HepG2 (cell line): Measurements from ENCODE around the gene QRICH2. TPM values are rescaled to one million over a fixed set of nuclear protein-coding genes. Genes with fewer than 3 reads are reported as not detected.

Source experiments
- ARNT2 ChIP-seq: sonication (generic); formaldehyde crosslinking; IDR thresholded peaks from 2 replicates; pipeline ENCODE4 v1.8.0; 2022; ENCODE audit warnings: mild to moderate bottlenecking, low read depth, missing genetic modification reagents, moderate library complexity
- CAMTA2 ChIP-seq: sonication (generic); formaldehyde crosslinking; IDR thresholded peaks from 2 replicates; pipeline ENCODE4 v1.4.0; 2020; ENCODE audit warnings: mild to moderate bottlenecking, missing genetic modification reagents, borderline replicate concordance
- CTCF ChIP-seq: sonication (generic); formaldehyde crosslinking; IDR thresholded peaks from 2 replicates; pipeline ENCODE4 v1.5.0; 2020; ENCODE audit warnings: mild to moderate bottlenecking, missing genetic modification reagents, moderate library complexity
- FLYWCH1 ChIP-seq: sonication (generic); formaldehyde crosslinking; IDR thresholded peaks from 2 replicates; pipeline ENCODE4 v1.8.1; 2023; ENCODE audit warnings: mild to moderate bottlenecking, missing genetic modification reagents
- KDM5B ChIP-seq: sonication (generic); formaldehyde crosslinking; IDR thresholded peaks from 2 replicates; pipeline ENCODE4 v1.4.0; 2020; ENCODE audit warnings: missing genetic modification reagents, mild to moderate bottlenecking, borderline replicate concordance
- MEIS2 ChIP-seq: sonication (generic); formaldehyde crosslinking; IDR thresholded peaks from 2 replicates; pipeline ENCODE4 v1.9.0; 2021; ENCODE audit warnings: mild to moderate bottlenecking, missing genetic modification reagents
- MTA1 ChIP-seq: sonication (generic); formaldehyde crosslinking; IDR thresholded peaks from 2 replicates; pipeline ENCODE4 v1.4.0; 2020; ENCODE audit warnings: missing genetic modification reagents, mild to moderate bottlenecking, borderline replicate concordance
- NCOA1 ChIP-seq: sonication (generic); formaldehyde crosslinking; IDR thresholded peaks from 2 replicates; pipeline ENCODE4 v1.9.0; 2021; ENCODE audit warnings: missing genetic modification reagents
- NR2C2 ChIP-seq: sonication (generic); formaldehyde crosslinking; IDR thresholded peaks from 2 replicates; pipeline ENCODE4 v1.4.0; 2020; ENCODE audit warnings: missing genetic modification reagents, mild to moderate bottlenecking, moderate library complexity, borderline replicate concordance
- PAX8 ChIP-seq: sonication (generic); formaldehyde crosslinking; IDR thresholded peaks from 2 replicates; pipeline ENCODE4 v1.8.0; 2022; ENCODE audit warnings: mild to moderate bottlenecking, missing genetic modification reagents, borderline replicate concordance
- RELA ChIP-seq: sonication (generic); formaldehyde crosslinking; IDR thresholded peaks from 2 replicates; pipeline ENCODE4 v1.4.0; 2020; ENCODE audit warnings: missing genetic modification reagents
- SNAPC2 ChIP-seq: sonication (generic); formaldehyde crosslinking; IDR thresholded peaks from 2 replicates; pipeline ENCODE4 v1.8.1; 2022; ENCODE audit warnings: mild to moderate bottlenecking, missing genetic modification reagents
- SOX13 ChIP-seq, 3 experiments: fragments of 450-650 bp in 1 of 3; sonication (generic) in 1 of 3; formaldehyde crosslinking in 1 of 3; IDR thresholded peaks in 2 of 3; conservative IDR thresholded peaks in 1 of 3; 2 replicates each; pipeline versions ENCODE4 v1.5.0 to v1.6.1; 2016 to 2020; ENCODE audit warnings: antibody characterized with exemption in 1 of 3, mild to moderate bottlenecking in 1 of 3, missing compliant biosample characterization in 1 of 3, missing genetic modification reagents in 1 of 3, moderate library complexity in 1 of 3
- SOX5 ChIP-seq: IDR thresholded peaks from 2 replicates; pipeline ENCODE4 v1.6.1; 2016; ENCODE audit warnings: borderline replicate concordance
- TEF ChIP-seq: sonication (generic); formaldehyde crosslinking; IDR thresholded peaks from 2 replicates; pipeline ENCODE4 v1.5.0; 2020; ENCODE audit warnings: missing genetic modification reagents
- ZBTB46 ChIP-seq: sonication (generic); formaldehyde crosslinking; IDR thresholded peaks from 2 replicates; pipeline ENCODE4 v1.4.0; 2020; ENCODE audit warnings: mild to moderate bottlenecking, missing genetic modification reagents, borderline replicate concordance
- ZBTB49 ChIP-seq: sonication (generic); formaldehyde crosslinking; IDR thresholded peaks from 2 replicates; pipeline ENCODE4 v1.4.0; 2020; ENCODE audit warnings: missing genetic modification reagents, borderline replicate concordance
- ZEB1 ChIP-seq: IDR thresholded peaks from 2 replicates; pipeline ENCODE4 v1.6.1; 2012; ENCODE audit warnings: mild to moderate bottlenecking, low read depth, inconsistent platforms; ENCODE audit not compliant: insufficient replicate concordance
- ZNF235 ChIP-seq: sonication (generic); formaldehyde crosslinking; IDR thresholded peaks from 2 replicates; pipeline ENCODE4 v1.8.1; 2023; ENCODE audit warnings: mild to moderate bottlenecking, missing genetic modification reagents, borderline replicate concordance
- ZNF432 ChIP-seq: sonication (generic); formaldehyde crosslinking; IDR thresholded peaks from 2 replicates; pipeline ENCODE4 v1.5.0; 2020; ENCODE audit warnings: missing genetic modification reagents, mild to moderate bottlenecking, borderline replicate concordance
- ZNF546 ChIP-seq: sonication (generic); formaldehyde crosslinking; conservative IDR thresholded peaks from 2 replicates; pipeline ENCODE4 v1.8.1; 2023; ENCODE audit warnings: mild to moderate bottlenecking, missing genetic modification reagents
- ZNF883 ChIP-seq: sonication (generic); formaldehyde crosslinking; IDR thresholded peaks from 2 replicates; pipeline ENCODE4 v1.5.1; 2020; ENCODE audit warnings: mild to moderate bottlenecking, missing genetic modification reagents; ENCODE audit errors: not compliant biosample characterization
- polyA plus RNA-seq, 8 experiments: library from polyadenylated mRNA; depleted of rRNA in 3 of 8; stranded (reverse) in 7 of 8; unstranded in 1 of 8; fragments of >200 nt; fragmentation: Illumina TruSeq in 4 of 8; extraction: Trizol in 4 of 8; gene quantifications; 2 replicates each; pipeline versions ENCODE4 v1.2.1 to v1.2.3, GENCODE V29; 2011 to 2016; ENCODE audit warnings: low read depth in 4 of 8, missing spikeins in 1 of 8, mixed read lengths in 1 of 8; ENCODE audit not compliant: insufficient read depth in 1 of 8
- total RNA-seq, 5 experiments: library from RNA; depleted of rRNA; stranded (reverse); fragments of >200 nt; fragmentation: Illumina TruSeq; extraction: Trizol; gene quantifications; 2 replicates each; pipeline ENCODE4 v1.2.3, GENCODE V29; 2016; ENCODE audit warnings: low read depth in 1 of 5

The QRICH2 gene
- total and polyA plus RNA-seq, 2 of the 13 experiments (the other 11 are each of a cell fraction or from before 2014, with no cell fraction given), result 3.7 to 5.7 TPM

- no peak for TF ChIP-seq ZBTB46 (CRISPR knock-in tag)
- no peak for TF ChIP-seq TEF
- peak; percentile 44; the same call in 1 of the 2 replicates for TF ChIP-seq MTA1 (CRISPR knock-in tag)
- TF ChIP-seq ZNF546 (CRISPR knock-in tag), result no peak
- no peak for TF ChIP-seq ZEB1
- 0 out of 2 replicates have a peak, but pooled peaks have one; percentile 80 for TF ChIP-seq CAMTA2 (CRISPR knock-in tag)
- TF ChIP-seq PAX8 (CRISPR knock-in tag), result no peak; the same call in 1 of the 2 replicates
- no peak; the same call in 1 of the 2 replicates for TF ChIP-seq CTCF (CRISPR knock-in tag)
- TF ChIP-seq SNAPC2 (CRISPR knock-in tag), result no peak
- TF ChIP-seq SOX5 (CRISPR knock-in tag), result no peak
- TF ChIP-seq NCOA1 (CRISPR knock-in tag), result no peak
- TF ChIP-seq KDM5B (CRISPR knock-in tag), result peak; percentile 57; the same call in 1 of the 2 replicates
- TF ChIP-seq ZNF235 (CRISPR knock-in tag), result 0 out of 2 replicates have a peak, but pooled peaks have one; percentile 53
- no peak for TF ChIP-seq SOX13 (IDR thresholded peaks at IDR 0.05)
- no peak; a peak in 1 of 4 replicates for TF ChIP-seq SOX13 (CRISPR knock-in tag; conservative IDR thresholded peaks at IDR 0.05 in 1 of 2, IDR thresholded peaks at IDR 0.05 in 1 of 2)
- TF ChIP-seq ZNF883 (CRISPR knock-in tag), result no peak
- peak; percentile 50; the same call in 1 of the 2 replicates for TF ChIP-seq ARNT2 (CRISPR knock-in tag)
- TF ChIP-seq ZNF432, result no peak
- no peak for TF ChIP-seq NR2C2 (CRISPR knock-in tag)
- no peak for TF ChIP-seq ZBTB49
- TF ChIP-seq RELA, result no peak
- no peak for TF ChIP-seq FLYWCH1 (CRISPR knock-in tag)
- peak; percentile 74; the same call in 1 of the 2 replicates for TF ChIP-seq MEIS2 (CRISPR knock-in tag)
Measured at GRCh38 chr17:76265624-76266243, 42.3 kb downstream of the QRICH2 start (continued).
